ENCODE data around the gene DBX1. TPM values are rescaled to one million over a fixed set of nuclear protein-coding genes. Genes with fewer than 3 reads are reported as not detected.

DBX1 gene, protein sequence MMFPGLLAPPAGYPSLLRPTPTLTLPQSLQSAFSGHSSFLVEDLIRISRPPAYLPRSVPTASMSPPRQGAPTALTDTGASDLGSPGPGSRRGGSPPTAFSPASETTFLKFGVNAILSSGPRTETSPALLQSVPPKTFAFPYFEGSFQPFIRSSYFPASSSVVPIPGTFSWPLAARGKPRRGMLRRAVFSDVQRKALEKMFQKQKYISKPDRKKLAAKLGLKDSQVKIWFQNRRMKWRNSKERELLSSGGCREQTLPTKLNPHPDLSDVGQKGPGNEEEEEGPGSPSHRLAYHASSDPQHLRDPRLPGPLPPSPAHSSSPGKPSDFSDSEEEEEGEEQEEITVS
- total RNA-seq: not detected in 2 replicates

DNA sequence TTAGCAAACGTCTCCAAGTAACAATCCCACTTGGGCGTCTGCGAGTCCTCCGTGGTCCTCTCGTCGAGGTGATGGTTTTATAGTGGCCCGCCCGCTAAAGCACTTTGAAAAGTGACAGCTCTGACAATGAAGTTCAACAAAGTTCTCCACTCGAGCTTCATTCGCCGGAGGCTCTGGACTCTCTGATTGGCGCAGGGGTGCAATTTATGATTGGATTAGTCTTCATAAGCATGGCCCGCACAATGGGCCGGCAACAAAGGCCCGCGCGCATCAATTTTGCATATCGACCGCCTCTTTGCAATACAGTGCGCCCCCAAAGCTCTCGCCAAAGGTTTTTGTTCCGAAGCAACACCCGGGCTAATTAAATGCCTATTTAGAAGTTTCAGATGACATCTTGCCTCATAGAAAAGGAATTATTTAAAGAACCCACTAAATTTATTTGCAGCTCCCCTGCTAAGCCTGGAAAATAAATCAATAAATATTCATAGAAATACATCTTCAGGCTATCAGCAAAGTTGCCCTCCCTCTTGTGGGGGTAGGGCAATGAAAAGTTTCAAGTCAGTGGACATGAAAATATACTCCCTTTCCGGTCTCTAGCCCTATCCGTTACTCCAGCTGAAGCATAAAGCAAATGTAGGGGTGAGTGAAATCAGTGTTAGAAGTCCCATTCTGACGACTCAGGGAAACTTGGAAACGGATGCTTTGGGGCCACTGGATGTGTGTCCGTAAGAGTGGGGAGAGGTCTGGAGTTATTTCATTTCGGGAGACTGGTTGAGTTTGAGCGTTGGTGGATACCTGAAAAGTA, at the start of gene DBX1:
DBX1 (minus strand) TSS at position 51 of the 805 bp plus-strand sequence. CDS start 151 bp downstream, outside the sequence.

Other genes starting within 250 kb of the DBX1 start
- gene HTATIP2, start 203.2 kb upstream of the DBX1 start, total RNA-seq: 44.6 and 53.0 TPM in 2 replicates
- 26.1 and 28.0 TPM in 2 replicates for gene PRMT3, start 227.2 kb upstream of the DBX1 start, total RNA-seq